SW 1271 (cell line): ENCODE data around the gene FLRT1.
A peak's percentile ranks its signal among the peaks of the same experiment; 100 is the strongest.

Experiments used
- DNase-seq, 2 experiments: peaks; one replicate each; lab custom pipeline; 2025; lab: John Stamatoyannopoulos, UW

FLRT1 gene, protein sequence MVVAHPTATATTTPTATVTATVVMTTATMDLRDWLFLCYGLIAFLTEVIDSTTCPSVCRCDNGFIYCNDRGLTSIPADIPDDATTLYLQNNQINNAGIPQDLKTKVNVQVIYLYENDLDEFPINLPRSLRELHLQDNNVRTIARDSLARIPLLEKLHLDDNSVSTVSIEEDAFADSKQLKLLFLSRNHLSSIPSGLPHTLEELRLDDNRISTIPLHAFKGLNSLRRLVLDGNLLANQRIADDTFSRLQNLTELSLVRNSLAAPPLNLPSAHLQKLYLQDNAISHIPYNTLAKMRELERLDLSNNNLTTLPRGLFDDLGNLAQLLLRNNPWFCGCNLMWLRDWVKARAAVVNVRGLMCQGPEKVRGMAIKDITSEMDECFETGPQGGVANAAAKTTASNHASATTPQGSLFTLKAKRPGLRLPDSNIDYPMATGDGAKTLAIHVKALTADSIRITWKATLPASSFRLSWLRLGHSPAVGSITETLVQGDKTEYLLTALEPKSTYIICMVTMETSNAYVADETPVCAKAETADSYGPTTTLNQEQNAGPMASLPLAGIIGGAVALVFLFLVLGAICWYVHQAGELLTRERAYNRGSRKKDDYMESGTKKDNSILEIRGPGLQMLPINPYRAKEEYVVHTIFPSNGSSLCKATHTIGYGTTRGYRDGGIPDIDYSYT

GRCh38 chr11:64035576-64035975 is at the start of gene FLRT1:
FLRT1 (plus strand) TSS chr11:64035931; CDS start chr11:64116268, 80,337 bp downstream.
- no peak for DNase-seq

DNA sequence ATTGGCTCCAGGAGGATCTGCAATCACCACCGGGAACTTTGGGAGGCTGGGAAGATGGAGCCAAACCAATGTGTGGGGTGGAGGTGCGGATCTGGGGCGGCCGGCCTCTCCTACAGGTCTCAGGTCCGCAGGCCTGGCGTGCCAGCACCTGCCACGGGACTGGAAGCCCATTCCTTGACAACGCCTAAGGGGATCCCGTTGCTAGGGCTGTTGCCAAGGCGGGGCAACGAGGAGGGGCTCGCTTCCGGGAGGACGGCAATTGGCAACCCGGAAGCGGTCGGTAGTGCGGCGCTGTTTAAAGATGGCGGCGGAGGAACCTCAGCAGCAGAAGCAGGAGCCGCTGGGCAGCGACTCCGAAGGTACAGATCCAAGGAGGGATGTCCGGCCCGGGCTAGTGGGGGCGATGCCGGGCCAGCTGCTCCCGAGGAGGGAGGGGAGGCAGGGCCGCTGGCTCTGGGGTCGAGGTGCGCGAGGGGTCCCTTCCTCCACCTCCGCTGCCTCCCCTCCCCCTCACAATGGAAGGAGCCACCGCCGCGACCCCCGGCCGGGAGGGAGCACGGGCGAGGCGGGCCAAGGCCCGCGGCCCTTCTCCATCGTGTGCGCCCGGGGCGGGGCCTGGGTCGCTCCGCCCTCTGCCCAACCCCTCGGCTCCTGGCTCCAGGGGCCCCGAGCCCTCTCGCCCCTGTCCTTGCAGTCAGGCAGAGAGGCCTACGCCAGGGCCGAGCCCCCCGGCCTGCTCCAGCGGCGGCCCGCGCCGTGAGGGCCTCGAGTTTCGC is 49.4 kb upstream of the FLRT1 start, which contains the start of gene OTUB1:
OTUB1 (plus strand) TSS at position 283 of the 776 bp plus-strand sequence; CDS start at position 302, 19 bp downstream.
- DNase-seq, result peak; percentile 88 to 92

GRCh38 chr11:63986932-63987513 is 48.7 kb upstream of the FLRT1 start:
- DNase-seq, result no peak

DNA sequence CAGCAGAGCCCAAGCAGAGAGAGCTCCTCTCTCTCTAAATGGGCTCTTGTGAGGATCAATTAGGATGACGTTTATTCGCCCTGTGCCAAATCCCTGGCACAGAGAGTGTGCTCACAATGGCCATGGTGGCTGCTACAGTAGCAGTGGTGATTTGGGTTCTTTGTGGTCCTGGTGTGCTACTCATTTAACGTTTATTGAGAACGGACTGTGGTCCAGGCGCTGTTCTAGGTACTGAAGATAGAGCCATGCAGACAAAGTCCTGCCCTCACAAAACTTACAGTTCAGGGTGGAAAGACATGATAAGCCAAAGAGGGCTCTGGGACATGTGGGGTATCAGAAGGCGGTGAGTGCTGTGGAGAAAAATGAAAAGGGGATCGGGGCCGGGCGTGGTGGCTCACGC is 44.2 kb upstream of the FLRT1 start:
- DNase-seq, result no peak

DNA sequence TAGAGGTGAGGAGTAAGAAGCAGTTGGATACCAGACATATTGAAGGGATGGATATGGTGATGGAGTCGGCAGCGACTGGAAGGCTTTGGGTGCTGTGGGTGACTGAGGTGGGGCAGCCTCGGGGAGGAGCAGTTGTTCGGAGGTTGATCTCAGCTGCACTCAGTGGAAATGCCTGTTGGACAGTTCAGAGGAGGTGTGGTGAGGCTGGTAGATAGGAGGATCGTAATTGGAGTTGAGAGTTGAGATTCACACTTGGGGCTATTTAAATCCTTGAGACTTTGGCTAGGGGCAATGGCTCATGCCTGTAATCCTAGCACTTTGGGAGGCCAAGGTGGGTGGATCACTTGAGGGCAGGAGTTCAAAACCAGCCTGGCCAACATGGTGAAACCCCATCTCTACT is 42.6 kb upstream of the FLRT1 start:
- no peak for DNase-seq

- no peak for DNase-seq
Observed at GRCh38 chr11:63993993-63994392, 41.7 kb upstream of the FLRT1 start.

DNA sequence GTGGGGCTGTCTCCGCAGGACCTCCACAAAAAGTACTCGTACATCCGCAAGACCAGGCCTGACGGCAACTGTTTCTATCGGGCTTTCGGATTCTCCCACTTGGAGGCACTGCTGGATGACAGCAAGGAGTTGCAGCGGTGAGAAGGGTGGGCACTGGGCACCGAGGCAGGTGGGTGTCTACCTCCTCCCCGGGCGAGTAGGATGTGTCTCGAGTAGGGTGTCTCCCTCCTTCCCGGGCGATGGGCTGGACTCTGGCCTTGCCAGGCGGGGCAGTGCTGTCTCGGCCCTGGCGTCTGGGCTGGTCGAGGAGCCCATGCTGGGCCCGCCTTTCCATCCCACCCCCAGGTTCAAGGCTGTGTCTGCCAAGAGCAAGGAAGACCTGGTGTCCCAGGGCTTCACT is 39.2 kb upstream of the FLRT1 start:
- no peak for DNase-seq

DNA sequence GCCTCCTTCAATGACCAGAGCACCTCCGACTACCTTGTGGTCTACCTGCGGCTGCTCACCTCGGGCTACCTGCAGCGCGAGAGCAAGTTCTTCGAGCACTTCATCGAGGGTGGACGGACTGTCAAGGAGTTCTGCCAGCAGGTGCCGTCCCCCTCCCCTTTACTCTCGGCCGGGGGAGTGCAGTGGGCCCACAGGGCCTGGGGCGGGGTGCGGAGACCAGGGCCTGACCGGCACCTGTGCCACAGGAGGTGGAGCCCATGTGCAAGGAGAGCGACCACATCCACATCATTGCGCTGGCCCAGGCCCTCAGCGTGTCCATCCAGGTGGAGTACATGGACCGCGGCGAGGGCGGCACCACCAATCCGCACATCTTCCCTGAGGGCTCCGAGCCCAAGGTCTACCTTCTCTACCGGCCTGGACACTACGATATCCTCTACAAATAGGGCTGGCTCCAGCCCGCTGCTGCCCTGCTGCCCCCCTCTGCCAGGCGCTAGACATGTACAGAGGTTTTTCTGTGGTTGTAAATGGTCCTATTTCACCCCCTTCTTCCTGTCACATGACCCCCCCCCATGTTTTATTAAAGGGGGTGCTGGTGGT is 38.5 kb upstream of the FLRT1 start:
- no peak for DNase-seq

DNA sequence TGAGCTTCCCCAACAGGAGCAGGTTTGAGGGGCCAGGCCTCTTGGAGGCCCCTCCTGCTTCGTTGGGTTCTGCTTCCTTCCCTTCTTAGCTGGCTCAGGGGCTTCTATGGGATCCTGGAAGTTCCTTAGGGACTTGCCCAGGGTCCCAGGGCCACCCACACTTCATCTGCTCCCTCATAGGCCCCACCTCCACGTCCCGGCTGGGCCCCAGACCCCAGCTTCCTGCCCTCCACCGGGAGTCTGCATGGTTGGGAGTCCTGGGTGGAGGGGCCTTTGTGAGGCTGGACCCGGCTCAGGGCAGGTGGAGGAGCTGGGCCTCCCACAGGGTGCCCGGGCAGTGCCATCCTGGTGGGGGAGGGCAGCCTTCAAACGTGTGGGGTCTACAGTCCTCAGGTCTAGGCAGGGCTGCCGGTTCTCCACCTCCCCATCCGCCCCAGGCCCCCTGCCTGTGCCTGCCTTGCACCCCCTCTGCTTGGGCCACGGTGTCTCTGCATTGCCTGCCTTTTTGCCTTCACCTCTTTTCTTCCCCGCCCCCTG is 37.9 kb upstream of the FLRT1 start:
- DNase-seq, result no peak

GRCh38 chr11:63998558-63999348 is 37.0 kb upstream of the FLRT1 start:
- no peak for DNase-seq

- DNase-seq, result no peak
Observed at GRCh38 chr11:63999349-64000025, 36.2 kb upstream of the FLRT1 start.

- DNase-seq, result no peak
Observed at GRCh38 chr11:64000026-64000739, 35.5 kb upstream of the FLRT1 start.

DNA sequence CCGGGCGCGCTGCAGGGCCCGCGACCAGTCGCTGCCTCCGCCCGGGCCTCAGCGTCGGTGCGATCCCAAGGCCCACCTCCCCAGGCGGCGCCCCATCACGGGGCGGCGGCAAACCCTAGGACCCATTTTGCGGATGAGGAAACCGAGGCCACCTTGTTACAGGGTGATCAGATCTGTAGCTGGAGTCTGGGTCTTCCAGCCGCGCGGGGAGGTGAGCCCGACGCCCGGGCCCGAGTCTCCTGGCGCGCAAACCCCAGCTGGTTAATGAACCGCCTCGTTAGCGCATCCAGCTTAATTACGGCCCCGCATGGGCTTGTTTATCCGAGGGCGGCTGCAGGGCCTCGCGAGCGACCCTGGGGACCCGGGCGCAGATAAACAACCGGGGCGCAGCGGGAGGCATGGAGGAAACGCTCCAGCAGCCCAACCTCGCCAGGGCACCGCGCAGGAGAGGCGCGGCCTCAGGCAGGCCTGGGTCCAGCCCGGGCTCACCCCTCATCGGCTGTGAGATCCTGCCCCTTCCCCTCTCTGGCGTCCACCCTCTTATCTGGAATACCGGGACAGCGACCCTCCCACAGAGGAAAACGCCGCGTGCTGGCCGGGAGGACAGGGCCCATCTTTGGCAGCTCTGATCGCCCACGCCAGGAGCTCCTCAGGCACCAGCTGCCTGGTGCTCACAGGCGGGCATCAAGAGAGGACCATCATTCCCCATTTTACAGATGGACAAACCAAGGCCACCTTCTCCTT is 34.8 kb upstream of the FLRT1 start:
- no peak for DNase-seq

- peak in 1 of 2 experiments; percentile 25 for DNase-seq
Observed at GRCh38 chr11:64001484-64002420, 34.0 kb upstream of the FLRT1 start.

DNA sequence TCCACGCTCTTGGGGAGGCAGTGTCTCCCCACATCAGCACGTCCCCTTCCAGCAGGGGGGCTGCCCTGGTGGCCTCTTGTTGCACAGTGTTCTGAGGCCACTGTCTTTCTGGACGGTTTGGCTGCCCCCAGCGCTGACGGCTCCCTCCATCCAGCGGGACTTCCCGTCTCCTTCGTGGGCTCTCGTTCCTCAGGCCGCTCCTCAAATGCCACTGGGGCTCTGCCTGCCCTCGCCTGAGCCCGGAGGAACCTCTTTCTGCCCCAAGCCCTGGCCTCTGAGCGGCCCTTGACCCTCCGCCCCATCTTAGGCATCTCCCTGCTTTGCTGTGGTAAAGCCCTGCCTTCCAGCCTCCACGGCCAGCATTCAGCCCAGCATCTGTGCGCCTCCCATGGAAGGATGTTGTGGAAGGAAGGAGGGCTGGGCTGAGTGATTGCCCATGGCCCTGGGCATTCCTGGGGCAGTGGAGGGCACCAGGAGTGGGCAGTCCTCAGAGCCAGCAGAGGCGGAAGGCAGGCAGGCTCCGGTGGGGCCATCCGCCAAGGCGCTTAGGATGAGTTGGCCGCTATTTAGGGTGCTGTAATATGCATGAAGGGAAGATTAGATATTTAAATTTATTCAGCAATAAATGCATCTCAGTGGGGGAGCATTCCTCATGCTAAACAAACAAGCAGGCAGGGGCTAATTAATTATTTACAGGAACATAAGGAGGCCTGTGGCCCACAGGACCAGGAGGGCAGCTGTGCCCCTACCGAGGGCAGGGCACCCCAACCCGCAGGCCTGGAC is 31.7 kb upstream of the FLRT1 start:
- no peak for DNase-seq

GRCh38 chr11:64004590-64004984 is 31.1 kb upstream of the FLRT1 start:
- DNase-seq, result no peak

DNA sequence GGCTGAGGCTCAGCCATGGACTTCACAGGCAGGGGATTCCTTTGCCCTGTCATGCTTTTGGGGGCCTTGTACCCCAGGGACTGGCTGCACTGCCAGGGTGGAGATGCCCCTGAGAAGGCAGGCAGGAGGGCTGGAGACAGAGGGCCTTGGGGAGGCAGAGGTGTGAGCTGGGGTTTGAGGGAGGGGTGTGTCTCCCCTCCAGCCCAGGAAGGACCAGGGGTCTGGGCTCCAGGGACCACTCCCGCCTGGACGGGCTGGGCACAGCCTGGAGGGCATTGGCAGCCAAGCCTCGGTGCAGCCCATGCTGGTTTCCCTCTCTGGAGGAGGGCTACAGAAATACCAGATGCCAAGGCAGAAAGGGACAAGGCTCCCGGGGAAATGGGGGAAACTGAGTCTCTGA is 30.0 kb upstream of the FLRT1 start:
- DNase-seq, result no peak
